Testis (tissue), 3 donors: ENCODE results near the gene GNB5. TPM values are rescaled to one million over a fixed set of nuclear protein-coding genes. Genes with fewer than 3 reads are reported as not detected.
A peak's percentile ranks its signal among the peaks of the same experiment; 100 is the strongest.

Experiments
- DNase-seq: peaks from one replicate; pipeline ENCODE4 v3.0.0-alpha.2; 2019
- H3K27ac ChIP-seq, 2 donors: fragments of 200-600 bp; sonication (generic); one replicate each; pipeline ENCODE4 v1.5.1; 2019
- H3K27me3 ChIP-seq: fragments of 200-600 bp; sonication (generic); one replicate; pipeline ENCODE4 v1.5.1; 2019
- H3K36me3 ChIP-seq: fragments of 200-600 bp; sonication (generic); one replicate; pipeline ENCODE4 v1.5.1; 2017; ENCODE audit warnings: low read depth; ENCODE audit errors: missing control alignments
- H3K4me1 ChIP-seq: fragments of 200-600 bp; sonication (generic); one replicate; pipeline ENCODE4 v1.5.1; 2019
- H3K4me3 ChIP-seq, 2 donors: fragments of 200-600 bp; sonication (generic); one replicate each; pipeline ENCODE4 v1.5.1; 2017 to 2019
- H3K9me3 ChIP-seq: fragments of 200-600 bp; sonication (generic); one replicate; pipeline ENCODE4 v1.5.1; 2017
- CTCF ChIP-seq, 3 experiments: fragments of 450-650 bp in 2 of 3; fragments of 200-600 bp in 1 of 3; sonication (generic) in 1 of 3; IDR thresholded peaks; one replicate each; pipeline ENCODE4 v1.5.1; 2016 to 2019; ENCODE audit warnings: antibody characterized with exemption in 3 of 3, mild to moderate bottlenecking in 2 of 3, moderate library complexity in 1 of 3
- POLR2A ChIP-seq: fragments of 450-650 bp; IDR thresholded peaks from one replicate; pipeline ENCODE4 v1.6.1; 2017; ENCODE audit warnings: antibody characterized with exemption, mild to moderate bottlenecking, moderate library complexity
- WGBS, 2 donors: methylation state at CpG; one replicate each; pipeline ENCODE4 v1.1.5; 2018; 5-methylcytosine and 5-hydroxymethylcytosine counted together
- intact Hi-C: fragments of 100-400 bp; cut with DNase I; formaldehyde crosslinking; loops from one replicate; pipeline ENCODE4 v1.15.1; 2023; ENCODE audit warnings: low total_unique reads
- polyA plus RNA-seq: library from polyadenylated mRNA; stranded (reverse); fragments of 350-450 nt; fragmentation: Illumina TruSeq; extraction: RNeasy Lipid Tissue Mini Kit (QIAGEN cat#74804); gene quantifications from one replicate; pipeline ENCODE4 v1.2.3, GENCODE V29; 2014; ENCODE audit warnings: low read depth, low replicate concordance; ENCODE audit not compliant: insufficient read depth
- total RNA-seq, 2 donors: library from RNA; depleted of rRNA; stranded (reverse); fragments of >200 nt; gene quantifications; one replicate each; pipeline ENCODE4 v1.2.3, GENCODE V29; 2016

GNB5 gene
- total and polyA plus RNA-seq, 3 donors from 2014 or later, result 37.1 to 82.3 (median 65.4) TPM

GRCh38 chr15:52080706-52081392, 110.3 kb downstream of the GNB5 start:
- Histone ChIP-seq H3K4me1 (no peaks in the 10 kb centered on the region), H3K36me3 (no peaks in the 10 kb centered on the region), H3K4me3 (no peak overlapping the region), H3K9me3 (no peaks in the 10 kb centered on the region), H3K27me3 (no peaks in the 10 kb centered on the region), H3K27ac (no peak overlapping the region)
- TF ChIP-seq CTCF (IDR thresholded peaks at IDR 0.05) (no peak), POLR2A (no peak)
- no peak for DNase-seq
- WGBS, 2 donors, result 86 to 91% methylated on average over 9 of the region's 9 CpGs
- intact Hi-C loops, result no loop called here

- Histone ChIP-seq H3K9me3 (no peaks in the 10 kb centered on the region), H3K27ac (no peak overlapping the region), H3K36me3 (no peaks in the 10 kb centered on the region), H3K27me3 (no peaks in the 10 kb centered on the region), H3K4me3 (no peak overlapping the region), H3K4me1 (no peaks in the 10 kb centered on the region)
- 84 to 91% methylated on average over 5 of the region's 5 CpGs for WGBS, 2 donors
- intact Hi-C loops, result no loop called here
- DNase-seq, result no peak
- TF ChIP-seq CTCF (IDR thresholded peaks at IDR 0.05) (no peak), POLR2A (no peak)
Measured at GRCh38 chr15:52080031-52080430, 111.2 kb downstream of the GNB5 start.

- Histone ChIP-seq H3K36me3 (no peaks in the 10 kb centered on the region), H3K9me3 (no peaks in the 10 kb centered on the region), H3K4me3 (no peak overlapping the region), H3K27ac (no peak overlapping the region), H3K27me3 (no peaks in the 10 kb centered on the region), H3K4me1 (no peaks in the 10 kb centered on the region)
- peak; percentile 38 to 76 (median 54) for TF ChIP-seq CTCF (IDR thresholded peaks at IDR 0.05)
- TF ChIP-seq POLR2A, result no peak
- 52 to 62% methylated on average over 13 of the region's 13 CpGs for WGBS, 2 donors
- intact Hi-C loops, result no loop called here
- peak; percentile 90 for DNase-seq
Measured at GRCh38 chr15:52078876-52079700, 112.1 kb downstream of the GNB5 start.

GRCh38 chr15:52078197-52078875, 112.9 kb downstream of the GNB5 start:
- Histone ChIP-seq H3K27ac (no peak overlapping the region), H3K4me1 (no peaks in the 10 kb centered on the region), H3K36me3 (no peaks in the 10 kb centered on the region), H3K4me3 (no peak overlapping the region), H3K27me3 (no peaks in the 10 kb centered on the region), H3K9me3 (no peaks in the 10 kb centered on the region)
- 75 to 79% methylated on average over 10 of the region's 10 CpGs for WGBS, 2 donors
- TF ChIP-seq POLR2A, result no peak
- no peak for TF ChIP-seq CTCF (IDR thresholded peaks at IDR 0.05)
- no peak for DNase-seq
- intact Hi-C loops, result no loop called here
